Activated naive CD4-positive, alpha-beta T cell treated with anti-CD3 and anti-CD28 coated beads, Interleukin-2, amount 50 U/mL, for 16 hours (primary cell): ENCODE results near the gene ZBTB9.
A peak's percentile ranks its signal among the peaks of the same experiment; 100 is the strongest.

Source experiments
- DNase-seq: peaks from one replicate; pipeline ENCODE4 v3.0.0-alpha.2; 2020

The ZBTB9 gene, protein sequence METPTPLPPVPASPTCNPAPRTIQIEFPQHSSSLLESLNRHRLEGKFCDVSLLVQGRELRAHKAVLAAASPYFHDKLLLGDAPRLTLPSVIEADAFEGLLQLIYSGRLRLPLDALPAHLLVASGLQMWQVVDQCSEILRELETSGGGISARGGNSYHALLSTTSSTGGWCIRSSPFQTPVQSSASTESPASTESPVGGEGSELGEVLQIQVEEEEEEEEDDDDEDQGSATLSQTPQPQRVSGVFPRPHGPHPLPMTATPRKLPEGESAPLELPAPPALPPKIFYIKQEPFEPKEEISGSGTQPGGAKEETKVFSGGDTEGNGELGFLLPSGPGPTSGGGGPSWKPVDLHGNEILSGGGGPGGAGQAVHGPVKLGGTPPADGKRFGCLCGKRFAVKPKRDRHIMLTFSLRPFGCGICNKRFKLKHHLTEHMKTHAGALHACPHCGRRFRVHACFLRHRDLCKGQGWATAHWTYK

GRCh38 chr6:33454009-33454946, at the start of gene ZBTB9:
ZBTB9 (plus strand) TSS chr6:33454576; CDS start chr6:33455101, 525 bp downstream.
- DNase-seq: peak; percentile 94

DNA sequence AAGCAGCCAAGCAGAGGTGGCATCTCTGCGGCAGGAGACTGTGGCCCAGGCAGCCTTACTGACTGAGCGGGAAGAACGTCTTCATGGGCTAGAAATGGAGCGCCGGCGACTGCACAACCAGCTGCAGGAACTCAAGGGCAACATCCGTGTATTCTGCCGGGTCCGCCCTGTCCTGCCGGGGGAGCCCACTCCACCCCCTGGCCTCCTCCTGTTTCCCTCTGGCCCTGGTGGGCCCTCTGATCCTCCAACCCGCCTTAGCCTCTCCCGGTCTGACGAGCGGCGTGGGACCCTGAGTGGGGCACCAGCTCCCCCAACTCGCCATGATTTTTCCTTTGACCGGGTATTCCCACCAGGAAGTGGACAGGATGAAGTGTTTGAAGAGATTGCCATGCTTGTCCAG, 49.5 kb upstream of the ZBTB9 start:
- DNase-seq: no peak

- no peak for DNase-seq
Measured at GRCh38 chr6:33405386-33405940, 48.9 kb upstream of the ZBTB9 start.

DNA sequence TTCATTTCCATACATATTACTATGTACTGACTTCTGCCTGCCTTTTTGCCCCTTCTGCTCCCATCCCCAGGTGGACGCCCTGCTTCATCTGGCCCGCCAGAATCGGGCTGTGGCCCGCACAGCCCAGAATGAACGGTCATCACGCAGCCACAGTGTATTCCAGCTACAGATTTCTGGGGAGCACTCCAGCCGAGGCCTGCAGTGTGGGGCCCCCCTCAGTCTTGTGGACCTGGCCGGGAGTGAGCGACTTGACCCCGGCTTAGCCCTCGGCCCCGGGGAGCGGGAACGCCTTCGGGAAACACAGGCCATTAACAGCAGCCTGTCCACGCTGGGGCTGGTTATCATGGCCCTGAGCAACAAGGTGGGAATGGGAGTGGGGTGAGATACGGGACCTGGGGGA, 48.2 kb upstream of the ZBTB9 start:
- no peak for DNase-seq

DNA sequence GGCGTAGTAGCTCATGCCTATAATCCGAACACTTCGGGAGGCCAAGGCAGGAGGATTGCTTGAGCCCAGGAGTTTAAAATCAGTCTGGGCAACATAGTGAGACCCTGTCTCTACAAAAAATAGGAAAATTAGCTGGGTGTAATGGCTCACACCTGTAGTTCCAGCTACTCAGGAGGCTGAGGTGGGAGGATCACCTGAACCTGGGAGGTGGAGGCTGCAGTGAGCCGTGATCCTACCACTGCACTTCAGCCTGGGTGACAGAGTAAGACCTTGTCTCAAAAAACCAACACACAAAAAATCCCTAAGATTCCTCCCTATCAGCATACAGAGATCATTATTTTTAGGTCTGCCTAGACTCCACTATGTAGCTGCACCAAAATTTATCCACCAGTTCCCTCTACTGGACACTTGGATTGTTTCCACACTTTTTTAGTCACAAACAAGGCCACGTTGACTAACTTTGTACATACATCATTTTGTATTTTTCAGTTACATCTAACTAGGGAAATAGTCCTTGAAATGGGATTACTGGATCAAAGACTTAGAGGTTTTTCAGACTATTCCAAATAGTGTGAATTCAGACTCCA, 47.2 kb upstream of the ZBTB9 start:
- DNase-seq: no peak

DNA sequence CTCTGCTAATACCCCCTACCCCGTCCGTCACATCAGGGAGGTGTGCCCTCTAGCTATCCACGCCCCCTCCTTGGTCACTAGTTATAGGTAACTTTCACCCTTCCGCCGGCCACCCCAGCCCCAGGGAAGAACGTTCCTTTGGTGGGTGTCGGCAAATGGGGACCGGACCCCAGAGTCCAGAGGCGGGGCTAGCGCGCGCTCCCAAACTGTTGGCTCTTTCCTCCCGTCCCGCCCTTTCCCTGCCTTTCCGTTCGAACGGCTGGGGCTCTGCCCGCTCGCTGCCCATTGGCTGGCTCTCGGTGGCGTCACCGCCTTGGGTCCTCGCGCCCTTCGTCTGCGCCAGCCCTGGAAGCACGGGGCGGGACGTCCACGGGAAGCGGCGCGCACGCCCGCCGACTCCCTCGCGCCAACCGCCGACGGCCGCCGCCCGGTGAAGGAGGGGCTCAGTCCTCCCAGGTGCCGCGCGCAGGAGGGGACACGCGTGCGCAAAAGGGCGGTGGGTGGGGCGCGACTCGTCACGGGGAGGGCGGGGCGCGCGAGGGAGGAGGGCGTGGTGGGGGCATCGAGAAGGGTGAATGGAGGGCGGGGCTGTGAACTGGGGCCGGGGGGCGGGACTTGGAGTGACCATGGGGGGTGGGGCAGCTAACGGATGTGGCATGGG, 44.2 kb upstream of the ZBTB9 start:
- DNase-seq: peak; percentile 96

DNA sequence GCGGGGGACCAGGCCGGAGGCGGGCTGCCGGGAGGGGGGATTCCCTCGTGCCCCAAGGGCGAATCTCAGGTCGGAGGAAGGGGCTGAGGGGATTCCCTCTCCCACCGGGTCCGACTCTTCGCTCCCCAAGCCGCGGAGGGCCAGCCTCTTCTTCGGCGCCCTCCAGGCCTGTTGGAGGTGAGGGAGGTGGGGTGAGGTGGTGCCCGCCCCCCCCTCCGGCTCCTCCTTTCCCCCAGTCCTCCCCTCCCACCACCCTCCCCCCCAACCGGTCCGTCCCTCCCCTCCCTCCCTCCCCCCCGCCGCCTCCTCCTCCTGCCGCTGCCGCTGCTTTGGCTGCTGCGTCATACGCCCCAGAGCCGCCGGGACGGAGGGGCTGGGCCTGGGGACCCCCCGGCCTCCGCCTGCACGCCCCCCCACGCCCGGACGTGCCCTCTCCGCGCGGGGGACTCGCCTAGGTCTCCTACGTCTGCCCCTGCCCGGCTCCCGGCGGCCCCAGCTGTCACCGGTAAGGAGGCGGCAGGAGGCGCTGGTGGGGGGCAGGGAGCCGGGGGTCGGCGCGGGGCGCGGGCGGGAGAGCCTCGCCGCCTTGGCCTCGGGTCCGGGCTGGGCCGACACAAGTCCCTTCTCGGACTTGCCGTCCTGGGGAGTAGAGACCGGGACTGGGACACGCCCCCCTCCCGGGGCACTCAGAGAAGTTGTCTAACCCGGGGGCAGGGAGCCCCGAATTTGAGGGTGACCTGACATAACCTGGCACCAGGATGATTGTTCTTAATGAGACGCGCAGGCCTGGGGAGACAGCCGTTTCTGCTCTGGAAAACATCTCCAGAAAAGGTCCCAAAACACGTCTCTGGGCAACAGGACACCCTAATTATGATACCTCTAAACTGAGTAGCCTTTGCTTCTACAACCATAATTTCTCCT, 43.4 kb upstream of the ZBTB9 start, which contains the start of gene PHF1:
PHF1 (plus strand) TSS at position 304 of the 921 bp plus-strand sequence. CDS start 1,250 bp downstream, outside the sequence.
- peak; percentile 73 for DNase-seq

- DNase-seq: no peak
Measured at GRCh38 chr6:33411632-33412005, 42.8 kb upstream of the ZBTB9 start.

DNA sequence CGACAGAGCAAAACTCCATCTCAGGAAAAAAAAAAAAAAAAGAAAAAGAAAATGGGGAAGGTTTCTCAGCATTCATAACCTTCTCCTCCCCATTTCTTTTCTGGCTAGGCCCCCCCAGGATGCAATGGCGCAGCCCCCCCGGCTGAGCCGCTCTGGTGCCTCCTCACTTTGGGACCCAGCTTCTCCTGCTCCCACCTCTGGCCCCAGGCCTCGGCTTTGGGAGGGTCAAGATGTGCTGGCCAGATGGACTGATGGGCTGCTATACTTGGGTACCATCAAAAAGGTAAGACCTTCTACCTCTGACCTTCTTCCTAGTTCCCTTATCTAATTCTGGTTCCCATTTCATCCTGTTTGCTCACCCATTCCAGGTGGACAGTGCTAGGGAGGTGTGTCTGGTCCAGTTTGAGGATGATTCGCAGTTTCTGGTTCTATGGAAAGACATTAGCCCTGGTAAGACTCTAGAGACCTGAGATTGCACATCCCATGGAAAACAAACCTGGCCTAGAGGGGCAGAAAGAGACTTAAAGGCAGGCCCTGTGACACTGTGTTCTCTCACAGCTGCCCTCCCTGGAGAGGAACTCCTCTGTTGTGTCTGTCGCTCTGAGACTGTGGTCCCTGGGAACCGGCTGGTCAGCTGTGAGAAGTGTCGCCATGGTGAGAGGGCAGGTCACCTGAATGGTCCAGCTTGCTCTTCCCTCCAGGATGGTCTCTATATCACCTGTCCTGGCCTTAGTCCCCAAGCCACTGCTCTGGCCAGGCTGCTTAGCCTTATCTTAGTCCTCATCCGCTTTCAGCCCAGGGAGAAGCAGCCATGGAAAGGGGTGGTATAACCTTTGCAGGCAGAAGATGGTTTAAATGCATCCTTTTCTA, 42.0 kb upstream of the ZBTB9 start:
- no peak for DNase-seq

DNA sequence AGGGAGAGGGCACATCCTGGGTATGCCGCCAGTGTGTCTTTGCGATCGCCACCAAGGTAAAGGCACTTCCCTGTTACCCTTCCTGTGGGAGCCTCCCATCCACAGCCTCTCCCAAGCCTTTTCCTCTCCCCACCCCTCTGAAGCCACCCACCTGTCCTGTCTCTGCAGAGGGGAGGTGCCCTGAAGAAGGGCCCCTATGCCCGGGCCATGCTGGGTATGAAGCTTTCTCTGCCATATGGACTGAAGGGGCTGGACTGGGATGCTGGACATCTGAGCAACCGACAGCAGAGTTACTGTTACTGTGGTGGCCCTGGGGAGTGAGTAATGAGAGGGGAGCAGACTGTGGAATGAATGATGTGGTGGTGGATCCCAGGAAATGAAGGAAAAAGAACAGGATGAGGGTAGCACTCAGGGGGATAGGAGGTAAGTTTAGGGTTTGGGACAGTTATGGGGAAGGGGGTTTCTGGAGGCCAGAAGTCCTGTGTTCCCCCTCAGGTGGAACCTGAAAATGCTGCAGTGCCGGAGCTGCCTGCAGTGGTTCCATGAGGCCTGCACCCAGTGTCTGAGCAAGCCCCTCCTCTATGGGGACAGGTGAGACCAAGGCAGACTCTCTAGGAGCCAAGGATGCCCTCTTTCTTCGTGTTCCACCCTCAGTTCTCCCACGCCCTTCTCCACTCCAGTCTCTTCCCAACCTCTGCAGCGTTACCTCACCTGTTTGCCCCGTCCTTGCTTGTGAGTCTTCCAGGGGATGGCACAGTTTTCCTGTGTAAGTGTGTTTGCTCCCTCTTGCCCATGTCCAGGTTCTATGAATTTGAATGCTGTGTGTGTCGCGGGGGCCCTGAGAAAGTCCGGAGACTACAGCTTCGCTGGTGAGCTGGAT, 40.9 kb upstream of the ZBTB9 start:
- DNase-seq: no peak

GRCh38 chr6:33414592-33415271, 39.6 kb upstream of the ZBTB9 start:
- no peak for DNase-seq

DNA sequence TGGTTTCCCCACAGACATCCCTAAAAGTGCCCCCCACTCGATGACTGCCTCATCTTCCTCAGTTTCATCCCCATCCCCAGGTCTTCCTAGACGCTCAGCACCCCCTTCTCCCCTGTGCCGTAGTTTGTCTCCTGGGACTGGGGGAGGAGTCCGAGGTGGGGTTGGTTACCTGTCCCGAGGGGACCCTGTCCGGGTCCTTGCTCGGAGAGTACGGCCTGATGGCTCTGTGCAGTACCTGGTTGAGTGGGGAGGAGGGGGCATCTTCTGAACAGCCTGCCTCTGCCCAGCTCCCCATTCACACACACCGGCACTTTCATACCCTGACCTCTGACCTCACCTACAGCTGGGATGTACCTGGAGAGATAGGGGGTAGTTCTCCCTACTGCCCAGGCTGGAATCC, 38.5 kb upstream of the ZBTB9 start:
- DNase-seq: no peak

- peak; percentile 33 for DNase-seq
Measured at GRCh38 chr6:33416386-33417127, 37.8 kb upstream of the ZBTB9 start.

GRCh38 chr6:33417128-33417902, 37.1 kb upstream of the ZBTB9 start:
- DNase-seq: no peak

- peak; percentile 99 for DNase-seq
Measured at GRCh38 chr6:33417903-33418689, 36.3 kb upstream of the ZBTB9 start, which contains the start of gene CUTA. CUTA (minus strand) TSS chr6:33418107; CDS start chr6:33418000, 107 bp downstream.
